ENCODE measurements around the gene FOXC1. TPM values are rescaled to one million over a fixed set of nuclear protein-coding genes. Genes with fewer than 3 reads are reported as not detected.

Gene FOXC1
- total and polyA plus RNA-seq, 2 experiments from 2014 or later = 3.3 to 11.1 TPM

DNA sequence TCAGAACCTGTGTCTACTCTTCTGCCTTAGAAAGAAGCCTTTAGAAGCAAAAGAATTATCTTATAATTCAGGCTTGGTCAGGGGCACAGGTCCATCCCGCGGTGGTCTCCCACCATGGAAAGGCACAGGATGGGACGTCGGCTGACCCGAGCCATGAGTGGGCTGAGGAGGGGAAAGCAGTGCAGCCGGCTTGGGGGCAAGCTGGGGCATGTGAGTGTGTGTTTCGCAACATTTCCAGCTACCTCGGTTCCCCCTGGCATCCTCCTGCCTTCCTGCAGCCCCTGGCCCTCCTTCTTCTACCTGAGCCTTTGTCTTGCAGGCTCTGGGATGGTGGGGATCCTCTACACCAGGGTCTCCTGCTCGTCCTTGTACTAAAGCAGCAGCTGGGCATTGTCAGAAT lies 29.1 kb upstream of the FOXC1 start:
- in situ Hi-C loops (cut with MboI) = loop anchor here (25.0 kb wide), 1 partner anchor 1057 kb away; no protein-coding TSS in a partner anchor
- Histone ChIP-seq H3F3A (ENCODE audit: insufficient read depth) (no peaks in the 10 kb centered on the region), H3K9me2 (ENCODE audit: insufficient read depth) (no peaks in the 10 kb centered on the region), H3K79me2 (ENCODE audit: insufficient read depth) (no peaks in the 10 kb centered on the region), H4K20me1 (ENCODE audit: insufficient read depth) (no peaks in the 10 kb centered on the region), H3K36me3 (ENCODE audit: low read depth) (no peaks in the 10 kb centered on the region), H3K27ac (no peak overlapping the region), H3K27me3 (replicated peaks; ENCODE audit: insufficient read depth) (peaks cover 29% of the 10 kb centered on the region), H3K4me2 (ENCODE audit: unreplicated experiment) (no peak overlapping the region), H3K4me1 (ENCODE audit: insufficient read depth) (no peaks in the 10 kb centered on the region), H3K9ac (no peak overlapping the region), H3K9me3 (ENCODE audit: low read depth) (no peaks in the 10 kb centered on the region), H2AFZ (no peak overlapping the region), H3K4me3 (no peak overlapping the region)
- WGBS, 2 experiments (ENCODE audit: low coverage in 1 of 2, low lambda C conversion rate in 2 of 2, missing lambda C conversion rate in 2 of 2) = 67 to 76% methylated on average over 9 of the region's 9 CpGs
- no peak for DNase-seq
- TF ChIP-seq EZH2phosphoT487 (IDR thresholded peaks at IDR 0.05; ENCODE audit: insufficient read depth, low read depth) (no peak), EZH2 (IDR thresholded peaks at IDR 0.05; ENCODE audit: insufficient read depth, poor library complexity, severe bottlenecking) (no peak)

DNA sequence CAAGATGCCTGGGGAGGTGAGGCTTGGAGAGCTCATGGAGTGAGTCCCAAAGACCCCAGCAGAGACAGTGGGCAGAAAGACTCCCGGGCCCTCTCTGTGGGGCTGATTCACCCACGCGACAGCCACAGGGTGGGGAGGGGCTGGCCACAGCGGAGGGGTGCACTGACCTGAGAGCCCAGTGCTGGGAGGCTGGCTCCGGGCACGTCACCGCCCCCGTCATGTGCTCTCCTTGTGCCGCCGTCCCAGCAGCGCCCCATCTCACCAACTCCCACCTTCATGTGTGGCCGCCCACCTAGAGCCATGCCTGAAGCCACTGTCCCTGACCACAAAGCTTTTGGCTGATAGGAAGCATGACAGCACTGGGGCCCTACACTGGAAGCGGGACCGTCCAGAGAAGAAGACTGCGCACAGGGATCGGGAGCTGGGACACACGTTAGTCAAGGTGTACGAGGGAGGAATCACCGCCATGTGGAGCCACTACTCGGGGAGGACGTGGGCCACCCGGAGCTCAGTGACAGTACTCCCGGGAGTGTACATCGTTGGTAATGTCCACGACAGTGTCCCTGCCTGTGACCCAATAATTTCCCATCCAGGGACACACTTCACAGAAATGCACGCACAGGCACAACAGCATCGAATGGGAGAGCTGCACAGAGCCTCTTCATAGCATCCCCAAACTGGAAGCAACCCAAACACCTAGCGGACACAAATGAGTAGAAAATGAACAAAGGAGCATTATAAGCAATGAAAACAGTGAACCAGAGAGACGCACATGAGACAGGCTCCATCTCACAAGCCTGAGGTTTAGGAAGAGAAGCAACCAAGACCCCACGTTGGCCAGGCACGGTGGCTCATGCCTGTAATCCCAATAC lies 28.4 kb upstream of the FOXC1 start:
- Histone ChIP-seq H3K36me3 (ENCODE audit: low read depth) (no peaks in the 10 kb centered on the region), H4K20me1 (ENCODE audit: insufficient read depth) (no peaks in the 10 kb centered on the region), H3F3A (ENCODE audit: insufficient read depth) (no peaks in the 10 kb centered on the region), H3K27me3 (replicated peaks; ENCODE audit: insufficient read depth) (peaks cover 29% of the 10 kb centered on the region), H3K4me3 (no peak overlapping the region), H3K4me2 (ENCODE audit: unreplicated experiment) (no peak overlapping the region), H3K9me3 (ENCODE audit: low read depth) (no peaks in the 10 kb centered on the region), H3K9ac (no peak overlapping the region), H3K9me2 (ENCODE audit: insufficient read depth) (no peaks in the 10 kb centered on the region), H3K4me1 (ENCODE audit: insufficient read depth) (no peaks in the 10 kb centered on the region), H3K27ac (no peak overlapping the region), H3K79me2 (ENCODE audit: insufficient read depth) (no peaks in the 10 kb centered on the region), H2AFZ (no peak overlapping the region)
- TF ChIP-seq EZH2phosphoT487 (IDR thresholded peaks at IDR 0.05; ENCODE audit: insufficient read depth, low read depth) (no peak), EZH2 (IDR thresholded peaks at IDR 0.05; ENCODE audit: insufficient read depth, poor library complexity, severe bottlenecking) (no peak)
- no peak for DNase-seq
- 73 to 78% methylated on average over 31 of the region's 31 CpGs for WGBS, 2 experiments (ENCODE audit: low coverage in 1 of 2, low lambda C conversion rate in 2 of 2, missing lambda C conversion rate in 2 of 2)
- in situ Hi-C loops (cut with MboI) = loop anchor here (25.0 kb wide), 1 partner anchor 1056 kb away; no protein-coding TSS in a partner anchor

DNA sequence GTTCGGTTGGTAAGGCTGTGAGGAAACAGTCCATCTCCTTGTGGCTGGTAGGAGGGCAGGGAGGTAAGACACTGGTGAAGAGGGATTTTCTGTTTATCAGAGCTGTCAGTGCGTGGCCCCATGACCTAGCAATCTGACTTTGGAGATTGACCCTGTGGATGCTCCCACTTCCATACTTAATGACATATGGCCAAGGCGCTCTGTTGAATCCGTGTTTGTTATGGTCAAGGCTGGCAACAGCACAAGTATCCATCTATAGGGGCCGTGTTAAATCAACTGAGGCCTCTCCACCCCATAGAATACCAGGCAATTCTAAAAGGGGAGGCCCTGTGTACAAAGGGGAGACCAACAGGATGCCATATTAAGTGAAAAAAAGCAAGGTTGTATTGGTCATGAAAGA lies 25.6 kb upstream of the FOXC1 start:
- H3K79me2 ChIP-seq (ENCODE audit: insufficient read depth) = no peaks in the 10 kb centered on the region
- no peaks in the 10 kb centered on the region for H3K9me3 ChIP-seq (ENCODE audit: low read depth)
- no peak overlapping the region for H3K9ac ChIP-seq
- peaks cover 31% of the 10 kb centered on the region for H3K27me3 ChIP-seq (replicated peaks; ENCODE audit: insufficient read depth)
- no peak overlapping the region for H3K4me3 ChIP-seq
- H3K27ac ChIP-seq = no peak overlapping the region
- no peaks in the 10 kb centered on the region for H3K36me3 ChIP-seq (ENCODE audit: low read depth)
- no peak overlapping the region for H2AFZ ChIP-seq
- in situ Hi-C loops (cut with MboI) = loop anchor here (25.0 kb wide), 1 partner anchor 1053 kb away; no protein-coding TSS in a partner anchor
- WGBS, 2 experiments (ENCODE audit: low coverage in 1 of 2, low lambda C conversion rate in 2 of 2, missing lambda C conversion rate in 2 of 2) = 60 to 68% methylated on average over 5 of the region's 5 CpGs
- DNase-seq = no peak
- H3K4me1 ChIP-seq (ENCODE audit: insufficient read depth) = no peaks in the 10 kb centered on the region
- TF ChIP-seq EZH2phosphoT487 (IDR thresholded peaks at IDR 0.05; ENCODE audit: insufficient read depth, low read depth) = no peak
- TF ChIP-seq EZH2 (IDR thresholded peaks at IDR 0.05; ENCODE audit: insufficient read depth, poor library complexity, severe bottlenecking) = no peak
- H3F3A ChIP-seq (ENCODE audit: insufficient read depth) = no peaks in the 10 kb centered on the region
- H4K20me1 ChIP-seq (ENCODE audit: insufficient read depth) = no peaks in the 10 kb centered on the region
- no peaks in the 10 kb centered on the region for H3K9me2 ChIP-seq (ENCODE audit: insufficient read depth)
- H3K4me2 ChIP-seq (ENCODE audit: unreplicated experiment) = no peak overlapping the region

- Histone ChIP-seq H3K4me3 (no peak overlapping the region), H3K36me3 (ENCODE audit: low read depth) (no peaks in the 10 kb centered on the region), H3K4me1 (ENCODE audit: insufficient read depth) (no peaks in the 10 kb centered on the region), H3K9me3 (ENCODE audit: low read depth) (no peaks in the 10 kb centered on the region), H3K27me3 (replicated peaks; ENCODE audit: insufficient read depth) (peaks cover 38% of the 10 kb centered on the region), H3K27ac (no peak overlapping the region), H3K79me2 (ENCODE audit: insufficient read depth) (no peaks in the 10 kb centered on the region), H3K9me2 (ENCODE audit: insufficient read depth) (no peaks in the 10 kb centered on the region), H4K20me1 (ENCODE audit: insufficient read depth) (no peaks in the 10 kb centered on the region), H2AFZ (no peak overlapping the region), H3K4me2 (ENCODE audit: unreplicated experiment) (no peak overlapping the region), H3F3A (ENCODE audit: insufficient read depth) (no peaks in the 10 kb centered on the region), H3K9ac (no peak overlapping the region)
- no peak for TF ChIP-seq EZH2 (IDR thresholded peaks at IDR 0.05; ENCODE audit: insufficient read depth, poor library complexity, severe bottlenecking)
- TF ChIP-seq EZH2phosphoT487 (IDR thresholded peaks at IDR 0.05; ENCODE audit: insufficient read depth, low read depth) = no peak
- WGBS, 2 experiments (ENCODE audit: low coverage in 1 of 2, low lambda C conversion rate in 2 of 2, missing lambda C conversion rate in 2 of 2) = 61 to 63% methylated on average over 14 of the region's 14 CpGs
- DNase-seq = no peak
- in situ Hi-C loops (cut with MboI) = loop anchor here (25.0 kb wide), 1 partner anchor 1052 kb away; no protein-coding TSS in a partner anchor
Observed at GRCh38 chr6:1584996-1585668, 24.6 kb upstream of the FOXC1 start.
